ENCODE results near the gene IGHMBP2. TPM values are rescaled to one million over a fixed set of nuclear protein-coding genes. Genes with fewer than 3 reads are reported as not detected.

The IGHMBP2 gene
- total and polyA plus RNA-seq, 12 donors, result 9.0 to 24.3 (median 12.1) TPM

- Histone ChIP-seq H3K4me1 (no peaks in the 10 kb centered on the region), H3K9me3 (peaks cover 0 to 18% (median 5%) of the 10 kb centered on the region in 11 donors), H3K36me3 (no peaks in the 10 kb centered on the region), H3K27me3 (peaks cover 0 to 30% (median 16%) of the 10 kb centered on the region in 7 donors), H3K27ac (no peak overlapping the region), H3K4me3 (no peak overlapping the region)
- intact Hi-C loops (cut with DNase I), result no loop called here
- no peak for DNase-seq
- ATAC-seq, result no peak
- TF ChIP-seq CTCF (IDR thresholded peaks at IDR 0.05), result no peak
Measured at GRCh38 chr11:68988491-68988890, 84.8 kb downstream of the IGHMBP2 start.

Other genes with a start within 250 kb of the IGHMBP2 start
- gene GAL, start 219.3 kb upstream of the IGHMBP2 start, total RNA-seq, result 1 to 10 TPM in 1 of 10 donors, under 1 TPM in 2, not detected in 7; 0.42 to 1.6 (median 0.61) TPM
- gene GAL, start 219.3 kb upstream of the IGHMBP2 start, polyA plus RNA-seq, result 1 to 10 TPM in 1 of 2 donors, not detected in 1; 2.9 TPM
- 1 to 10 TPM in 3 of 10 donors, under 1 TPM in 6, not detected in 1; 0.30 to 2.6 (median 0.64) TPM for gene TESMIN, start 152.4 kb upstream of the IGHMBP2 start, total RNA-seq
- gene TESMIN, start 152.4 kb upstream of the IGHMBP2 start, polyA plus RNA-seq, result under 1 TPM in 1 of 2 donors, not detected in 1; 0.13 TPM
- 10 to 100 TPM; 28.8 to 84.4 (median 48.3) TPM for gene CPT1A, start 62.0 kb upstream of the IGHMBP2 start, total RNA-seq
- gene CPT1A, start 62.0 kb upstream of the IGHMBP2 start, polyA plus RNA-seq, result 10 to 100 TPM; 18.8 to 22.8 TPM
- gene MRPL21, start 59 bp upstream of the IGHMBP2 start, total RNA-seq, result 100 to 1,000 TPM in 4 of 10 donors, 10 to 100 TPM in 6; 63.2 to 138 (median 96.7) TPM
- gene MRPL21, start 59 bp upstream of the IGHMBP2 start, polyA plus RNA-seq, result 100 to 1,000 TPM; 139 to 186 TPM
- gene MRGPRD, start 77.1 kb downstream of the IGHMBP2 start, total RNA-seq, result not detected
- gene MRGPRD, start 77.1 kb downstream of the IGHMBP2 start, polyA plus RNA-seq, result not detected
- gene MRGPRF, start 109.4 kb downstream of the IGHMBP2 start, total RNA-seq, result 10 to 100 TPM in 1 of 10 donors, 1 to 10 TPM in 8, under 1 TPM in 1; 0.98 to 10.7 (median 1.6) TPM
- gene MRGPRF, start 109.4 kb downstream of the IGHMBP2 start, polyA plus RNA-seq, result 1 to 10 TPM; 7.2 to 7.9 TPM
- 10 to 100 TPM in 2 of 10 donors, 1 to 10 TPM in 8; 4.8 to 13.0 (median 7.8) TPM for gene TPCN2, start 145.0 kb downstream of the IGHMBP2 start, total RNA-seq
- 10 to 100 TPM in 1 of 2 donors, 1 to 10 TPM in 1; 3.4 to 19.2 TPM for gene TPCN2, start 145.0 kb downstream of the IGHMBP2 start, polyA plus RNA-seq